ENCODE measurements around the gene ADAMTS2.

DNA sequence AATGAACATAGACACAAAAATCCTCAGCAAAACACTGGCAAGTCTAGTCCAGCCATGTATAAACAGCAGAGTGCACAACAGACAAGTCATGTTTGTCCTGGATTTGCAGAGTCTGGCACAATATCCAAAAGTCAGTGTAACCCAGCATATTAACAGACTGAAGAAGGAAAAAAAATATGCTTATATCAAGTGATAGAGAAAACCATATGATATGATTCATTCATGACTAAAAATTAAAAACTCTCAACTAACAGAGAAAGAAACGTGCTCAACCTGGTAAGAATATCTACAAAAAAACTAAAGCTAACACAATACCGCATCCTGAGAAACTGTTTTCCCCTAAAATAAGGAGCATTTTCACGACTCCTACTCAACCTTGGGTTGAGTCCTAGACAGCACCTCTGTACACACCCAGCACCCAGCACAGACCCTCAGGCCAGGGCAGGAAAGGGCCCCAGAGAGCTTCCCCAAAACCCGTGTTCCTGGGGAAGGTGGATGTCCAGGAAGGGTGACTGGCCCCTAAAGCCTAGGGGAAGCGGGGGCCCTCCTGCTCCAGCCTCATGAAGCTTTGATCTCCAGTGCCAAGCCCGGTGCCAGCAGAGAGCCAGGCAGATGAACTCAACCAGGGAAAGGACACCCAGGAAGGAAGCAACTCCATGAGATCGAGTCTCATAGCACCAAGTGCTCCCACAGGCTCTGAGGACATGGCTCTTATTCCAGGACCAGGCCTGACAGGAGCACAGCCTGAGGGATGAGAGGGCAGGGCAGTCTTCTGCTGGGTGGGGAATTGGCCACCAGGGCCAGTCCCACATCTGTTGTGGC lies 38.9 kb downstream of the ADAMTS2 start:
- TF ChIP-seq, protein P1, sequence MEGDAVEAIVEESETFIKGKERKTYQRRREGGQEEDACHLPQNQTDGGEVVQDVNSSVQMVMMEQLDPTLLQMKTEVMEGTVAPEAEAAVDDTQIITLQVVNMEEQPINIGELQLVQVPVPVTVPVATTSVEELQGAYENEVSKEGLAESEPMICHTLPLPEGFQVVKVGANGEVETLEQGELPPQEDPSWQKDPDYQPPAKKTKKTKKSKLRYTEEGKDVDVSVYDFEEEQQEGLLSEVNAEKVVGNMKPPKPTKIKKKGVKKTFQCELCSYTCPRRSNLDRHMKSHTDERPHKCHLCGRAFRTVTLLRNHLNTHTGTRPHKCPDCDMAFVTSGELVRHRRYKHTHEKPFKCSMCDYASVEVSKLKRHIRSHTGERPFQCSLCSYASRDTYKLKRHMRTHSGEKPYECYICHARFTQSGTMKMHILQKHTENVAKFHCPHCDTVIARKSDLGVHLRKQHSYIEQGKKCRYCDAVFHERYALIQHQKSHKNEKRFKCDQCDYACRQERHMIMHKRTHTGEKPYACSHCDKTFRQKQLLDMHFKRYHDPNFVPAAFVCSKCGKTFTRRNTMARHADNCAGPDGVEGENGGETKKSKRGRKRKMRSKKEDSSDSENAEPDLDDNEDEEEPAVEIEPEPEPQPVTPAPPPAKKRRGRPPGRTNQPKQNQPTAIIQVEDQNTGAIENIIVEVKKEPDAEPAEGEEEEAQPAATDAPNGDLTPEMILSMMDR (IDR thresholded peaks at IDR 0.05) = no peak
- no peak for TF ChIP-seq POLR2A (IDR thresholded peaks at IDR 0.05)
